Spleen (tissue), 11 donors: Measurements from ENCODE around the gene ARL8B. TPM values are rescaled to one million over a fixed set of nuclear protein-coding genes. Genes with fewer than 3 reads are reported as not detected.

Experiments
- DNase-seq: peaks from one replicate; pipeline ENCODE4 v3.0.0-alpha.2; 2020
- H3K27ac ChIP-seq, 8 donors: fragments of 200-600 bp; sonication (generic) in 7 of 8; 1 replicate in 4 of 8; 2 replicates in 4 of 8; pipeline versions ENCODE4 v1.5.0 to v1.8.0; 2016 to 2021; ENCODE audit warnings: inconsistent platforms in 4 of 8, mild to moderate bottlenecking in 4 of 8, moderate library complexity in 1 of 8
- H3K27me3 ChIP-seq, 7 donors: fragments of 200-600 bp; sonication (generic) in 6 of 7; replicated peaks in 1 of 7; 1 replicate in 4 of 7; 2 replicates in 3 of 7; pipeline versions ENCODE4 v1.5.0 to v1.8.0; 2016 to 2021; ENCODE audit warnings: inconsistent platforms in 3 of 7, mild to moderate bottlenecking in 1 of 7
- H3K36me3 ChIP-seq, 6 donors: fragments of 200-600 bp; sonication (generic) in 5 of 6; 1 replicate in 4 of 6; 2 replicates in 2 of 6; pipeline versions ENCODE4 v1.5.0 to v1.8.0; 2016 to 2021; ENCODE audit warnings: inconsistent platforms in 2 of 6
- H3K4me1 ChIP-seq, 6 donors: fragments of 200-600 bp; sonication (generic) in 5 of 6; 1 replicate in 3 of 6; 2 replicates in 3 of 6; pipeline versions ENCODE4 v1.5.0 to v1.8.0; 2016 to 2021; ENCODE audit warnings: inconsistent platforms in 3 of 6
- H3K4me3 ChIP-seq, 8 donors: fragments of 200-600 bp; sonication (generic) in 7 of 8; 1 replicate in 4 of 8; 2 replicates in 4 of 8; pipeline versions ENCODE4 v1.5.0 to v1.8.0; 2016 to 2021; ENCODE audit warnings: inconsistent platforms in 4 of 8, mild to moderate bottlenecking in 4 of 8, moderate library complexity in 2 of 8
- H3K9me3 ChIP-seq, 8 donors: fragments of 200-600 bp; sonication (generic) in 7 of 8; 1 replicate in 4 of 8; 2 replicates in 4 of 8; pipeline versions ENCODE4 v1.5.0 to v1.8.0; 2016 to 2021; ENCODE audit warnings: inconsistent platforms in 4 of 8
- CTCF ChIP-seq, 11 experiments: fragments of 200-600 bp in 7 of 11; fragments of 450-650 bp in 4 of 11; sonication (generic) in 4 of 11; IDR thresholded peaks in 8 of 11; conservative IDR thresholded peaks in 3 of 11; 1 replicate in 7 of 11; 2 replicates in 4 of 11; pipeline versions ENCODE4 v1.4.0 to v1.8.0; 2016 to 2021; ENCODE audit warnings: antibody characterized with exemption in 11 of 11, inconsistent platforms in 4 of 11, mild to moderate bottlenecking in 1 of 11
- POLR2A ChIP-seq, 3 donors: fragments of 450-650 bp; IDR thresholded peaks; one replicate each; pipeline ENCODE4 v1.5.1; 2017; ENCODE audit warnings: antibody characterized with exemption in 3 of 3, mild to moderate bottlenecking in 1 of 3
- POLR2AphosphoS5 ChIP-seq, 3 donors: sonication (generic); formaldehyde crosslinking; IDR thresholded peaks; one replicate each; pipeline ENCODE4 v1.5.1; 2017; ENCODE audit warnings: antibody characterized with exemption in 3 of 3
- WGBS, 5 donors: extraction: QIAGEN DNeasy Blood & Tissue Kit in 3 of 5; methylation state at CpG; one replicate each; pipeline versions ENCODE4 v1.1.5 to v1.1.7; 2013 to 2018; 5-methylcytosine and 5-hydroxymethylcytosine counted together
- intact Hi-C: fragments of 100-400 bp; cut with DNase I; formaldehyde crosslinking; loops from one replicate; pipeline ENCODE4 v1.15.0; 2023; ENCODE audit warnings: low total_unique reads
- polyA plus RNA-seq, 3 donors: library from polyadenylated mRNA; stranded (reverse); fragments of 200-250 nt; gene quantifications; one replicate each; pipeline ENCODE4 v1.2.1, GENCODE V29; 2013
- total RNA-seq, 7 donors: library from RNA; depleted of rRNA in 3 of 7; stranded (reverse); fragments of >200 nt in 3 of 7; fragmentation: NEBNext Ultra II Directional in 4 of 7; extraction: Animal tissue kit (Norgen Biotek cat#: 25700) in 4 of 7; gene quantifications; one replicate each; pipeline versions ENCODE4 v1.1.0 to v1.2.1, GENCODE V29; 2016 to 2021
- donor health status: healthy with polysubstance abuse.
- donor health status: DM: no; HTN: no; CAD: no; lungs with moderate emphysema.
- donor health status: DM: no; HTN: no; CAD: no.
- donor health status: Bipolar disorder and iron deficiency.
- donor health status: healthy.
- donor health status: DM: no; HTN: no; CAD: no.
- donor health status: DM: yes; HTN: yes; CAD: no.

The ARL8B gene
- total and polyA plus RNA-seq, 10 donors: 23.0 to 120 (median 58.9) TPM

- H3K4me1 ChIP-seq: peaks cover 0 to 81% (median 41%) of the 10 kb centered on the region in 6 donors
- no peak for DNase-seq
- peak overlapping the region in 2 of 8 donors; percentile 55 to 69 for H3K27ac ChIP-seq
- H3K36me3 ChIP-seq: peaks cover 0 to 26% (median 0%) of the 10 kb centered on the region in 6 donors
- no peak for TF ChIP-seq POLR2AphosphoS5 (IDR thresholded peaks at IDR 0.05)
- H3K9me3 ChIP-seq: peaks cover 0 to 25% (median 13%) of the 10 kb centered on the region in 8 donors
- 70 to 82% (median 73%) methylated on average over 7 of the region's 7 CpGs for WGBS, 5 donors
- intact Hi-C loops: no loop called here
- no peaks in the 10 kb centered on the region for H3K27me3 ChIP-seq
- no peak overlapping the region for H3K4me3 ChIP-seq
These were observed 27.3 kb downstream of the ARL8B start for GRCh38 chr3:5149306-5149880.

- peaks cover 0 to 82% (median 44%) of the 10 kb centered on the region in 6 donors for H3K4me1 ChIP-seq
- H3K36me3 ChIP-seq: peaks cover 0 to 8% (median 0%) of the 10 kb centered on the region in 6 donors
- H3K27ac ChIP-seq: no peak overlapping the region
- no peaks in the 10 kb centered on the region for H3K27me3 ChIP-seq
- intact Hi-C loops: no loop called here
- H3K9me3 ChIP-seq: peaks cover 0 to 9% (median 6%) of the 10 kb centered on the region in 8 donors
- no peak overlapping the region for H3K4me3 ChIP-seq
- no peak for DNase-seq
- TF ChIP-seq POLR2AphosphoS5 (IDR thresholded peaks at IDR 0.05) (no peak), POLR2A (IDR thresholded peaks at IDR 0.05) (no peak), CTCF (IDR thresholded peaks at IDR 0.05 in 8 of 11, conservative IDR thresholded peaks at IDR 0.05 in 3 of 11) (no peak)
- 86 to 95% (median 91%) methylated on average over 6 of the region's 6 CpGs for WGBS, 5 donors
These were observed 29.5 kb downstream of the ARL8B start for GRCh38 chr3:5151586-5151985.

- H3K27ac ChIP-seq: no peak overlapping the region
- H3K9me3 ChIP-seq: no peaks in the 10 kb centered on the region
- no peaks in the 10 kb centered on the region for H3K27me3 ChIP-seq
- peaks cover 0 to 7% (median 0%) of the 10 kb centered on the region in 6 donors for H3K36me3 ChIP-seq
- peaks cover 0 to 92% (median 49%) of the 10 kb centered on the region in 6 donors for H3K4me1 ChIP-seq
- no peak overlapping the region for H3K4me3 ChIP-seq
- intact Hi-C loops: no loop called here
- DNase-seq: no peak
- WGBS, 5 donors: 89 to 94% (median 94%) methylated on average over 4 of the region's 4 CpGs
- TF ChIP-seq CTCF (IDR thresholded peaks at IDR 0.05 in 8 of 11, conservative IDR thresholded peaks at IDR 0.05 in 3 of 11) (no peak), POLR2AphosphoS5 (IDR thresholded peaks at IDR 0.05) (no peak), POLR2A (IDR thresholded peaks at IDR 0.05) (no peak)
These were observed 31.0 kb downstream of the ARL8B start for GRCh38 chr3:5153074-5153473.

- H3K27me3 ChIP-seq: no peaks in the 10 kb centered on the region
- TF ChIP-seq POLR2A (IDR thresholded peaks at IDR 0.05) (no peak), POLR2AphosphoS5 (IDR thresholded peaks at IDR 0.05) (no peak), CTCF (IDR thresholded peaks at IDR 0.05 in 8 of 11, conservative IDR thresholded peaks at IDR 0.05 in 3 of 11) (no peak)
- no peak overlapping the region for H3K27ac ChIP-seq
- no peaks in the 10 kb centered on the region for H3K9me3 ChIP-seq
- no peak for DNase-seq
- H3K4me3 ChIP-seq: no peak overlapping the region
- H3K36me3 ChIP-seq: peaks cover 0 to 3% (median 0%) of the 10 kb centered on the region in 6 donors
- intact Hi-C loops: no loop called here
- H3K4me1 ChIP-seq: peaks cover 5 to 88% (median 39%) of the 10 kb centered on the region in 6 donors
These were observed 33.1 kb downstream of the ARL8B start for GRCh38 chr3:5155241-5155640.
